Osteoblast (primary cell): Measurements from ENCODE around the gene ENDOU. TPM values are rescaled to one million over a fixed set of nuclear protein-coding genes. Genes with fewer than 3 reads are reported as not detected.

Experiments used
- DNase-seq: peaks from one replicate; pipeline ENCODE4 v3.0.0; 2011; ENCODE audit warnings: low spot score, mixed read lengths; ENCODE audit not compliant: insufficient read length; ENCODE audit errors: missing footprints
- H2AFZ ChIP-seq: 2 replicates; pipeline ENCODE4 v1.6.0; 2011; ENCODE audit warnings: mild to moderate bottlenecking, low read length
- H3K27ac ChIP-seq: 2 replicates; pipeline ENCODE4 v1.5.1; 2011; ENCODE audit warnings: mild to moderate bottlenecking, low read depth, low read length, moderate library complexity
- H3K27me3 ChIP-seq: 2 replicates; pipeline ENCODE4 v1.6.0; 2012; ENCODE audit warnings: mild to moderate bottlenecking, control low read depth, inconsistent platforms, low read length, moderate library complexity; ENCODE audit not compliant: insufficient read depth
- H3K36me3 ChIP-seq: 2 replicates; pipeline ENCODE4 v1.5.1; 2011; ENCODE audit warnings: mild to moderate bottlenecking, low read length, control low read depth, moderate library complexity; ENCODE audit not compliant: insufficient read depth
- H3K4me1 ChIP-seq: 2 replicates; pipeline ENCODE4 v1.5.1; 2011; ENCODE audit warnings: mild to moderate bottlenecking, low read length, control low read depth, moderate library complexity; ENCODE audit not compliant: insufficient read depth
- H3K4me2 ChIP-seq: 2 replicates; pipeline ENCODE4 v1.6.0; 2011; ENCODE audit warnings: mild to moderate bottlenecking, low read length; ENCODE audit not compliant: insufficient read depth
- H3K4me3 ChIP-seq: fragments of 200-600 bp; sonication (generic); 3 replicates; pipeline ENCODE4 v1.5.1; 2012; ENCODE audit warnings: mild to moderate bottlenecking, low read length, inconsistent platforms; ENCODE audit not compliant: insufficient read depth
- H3K79me2 ChIP-seq: 2 replicates; pipeline ENCODE4 v1.6.0; 2012; ENCODE audit warnings: mild to moderate bottlenecking, low read length, control low read depth, inconsistent platforms; ENCODE audit not compliant: insufficient read depth
- H3K9me3 ChIP-seq: 2 replicates; pipeline ENCODE4 v1.5.1; 2011; ENCODE audit warnings: low read depth, low read length, control low read depth
- H4K20me1 ChIP-seq: 2 replicates; pipeline ENCODE4 v1.6.0; 2012; ENCODE audit warnings: mild to moderate bottlenecking, low read length, control low read depth; ENCODE audit not compliant: insufficient read depth
- total RNA-seq: library from RNA; depleted of rRNA; stranded (reverse); fragments of >200 nt; gene quantifications from 2 replicates; pipeline ENCODE4 v1.2.3, GENCODE V29; 2012
- TF ChIP-seq, protein P1 (sequence below): IDR thresholded peaks from 2 replicates; pipeline ENCODE4 v1.5.1; 2011; ENCODE audit warnings: mild to moderate bottlenecking, low read depth, low read length, moderate library complexity; ENCODE audit errors: extremely low read depth

Gene ENDOU
- total RNA-seq, 1 donor, result not detected

DNA sequence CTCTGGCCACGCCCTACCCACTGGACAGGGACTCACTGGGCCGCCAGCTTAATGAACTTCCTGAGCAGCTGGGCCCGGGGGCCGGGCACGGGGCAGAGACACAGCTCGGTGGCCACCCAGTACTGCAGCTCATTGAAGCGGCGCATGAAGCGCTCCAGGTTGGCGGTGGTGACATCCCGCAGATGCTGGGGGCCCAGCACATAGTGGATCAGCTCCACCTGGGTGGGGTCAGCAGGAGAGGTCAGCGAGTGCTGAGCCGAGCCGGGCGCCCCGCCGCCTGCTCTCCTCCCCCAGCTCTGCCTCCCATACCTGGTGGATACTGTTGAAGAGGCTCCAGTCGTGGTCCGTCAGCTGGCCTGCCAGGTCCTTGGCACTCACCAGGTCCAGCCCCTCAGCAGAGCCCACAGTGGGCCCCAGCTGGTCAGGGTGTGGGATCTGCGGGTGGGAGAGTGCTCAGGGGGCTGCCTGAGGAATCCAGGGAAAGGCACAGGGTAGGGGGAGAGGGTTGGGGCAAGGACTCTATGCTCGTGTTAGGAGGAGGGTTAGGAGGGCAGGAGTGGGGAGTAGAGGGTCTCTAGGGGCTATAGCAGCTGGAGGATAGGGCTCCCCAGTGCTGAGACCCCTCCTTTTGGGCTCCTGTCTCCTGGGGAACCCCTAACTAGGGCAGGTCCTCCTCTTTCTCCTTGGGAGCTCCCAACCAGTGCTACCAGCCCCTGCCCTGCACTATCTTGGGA, 15.5 kb upstream of the ENDOU start:
- H3K9me3 ChIP-seq, result no peaks in the 10 kb centered on the region
- H2AFZ ChIP-seq, result no peak overlapping the region

DNA sequence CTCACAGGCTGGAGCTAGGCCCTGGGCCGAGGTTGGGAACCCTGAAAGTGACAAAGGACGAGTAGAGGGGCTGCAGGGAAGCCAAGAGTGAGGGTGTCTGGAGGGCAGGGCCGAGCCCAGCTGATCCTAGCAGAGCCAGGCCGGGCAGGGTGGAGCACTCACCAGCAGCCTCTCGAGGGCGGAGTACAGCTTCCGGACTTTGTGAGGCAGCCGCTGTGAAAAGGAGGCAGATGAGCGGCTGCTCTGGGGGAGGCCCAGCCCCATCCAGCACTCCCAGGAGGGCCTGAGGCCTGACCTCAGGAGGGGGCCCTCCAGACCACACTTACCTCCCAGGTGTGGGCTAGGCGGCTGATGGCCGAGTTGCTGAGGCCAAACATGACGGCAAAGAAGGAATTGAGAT, 14.7 kb upstream of the ENDOU start:
- H3K27ac ChIP-seq, result no peak overlapping the region
- no peaks in the 10 kb centered on the region for H3K9me3 ChIP-seq
- peaks cover 29% of the 10 kb centered on the region for H3K4me1 ChIP-seq
- no peaks in the 10 kb centered on the region for H3K36me3 ChIP-seq
- no peaks in the 10 kb centered on the region for H3K79me2 ChIP-seq
- TF ChIP-seq, protein P1, sequence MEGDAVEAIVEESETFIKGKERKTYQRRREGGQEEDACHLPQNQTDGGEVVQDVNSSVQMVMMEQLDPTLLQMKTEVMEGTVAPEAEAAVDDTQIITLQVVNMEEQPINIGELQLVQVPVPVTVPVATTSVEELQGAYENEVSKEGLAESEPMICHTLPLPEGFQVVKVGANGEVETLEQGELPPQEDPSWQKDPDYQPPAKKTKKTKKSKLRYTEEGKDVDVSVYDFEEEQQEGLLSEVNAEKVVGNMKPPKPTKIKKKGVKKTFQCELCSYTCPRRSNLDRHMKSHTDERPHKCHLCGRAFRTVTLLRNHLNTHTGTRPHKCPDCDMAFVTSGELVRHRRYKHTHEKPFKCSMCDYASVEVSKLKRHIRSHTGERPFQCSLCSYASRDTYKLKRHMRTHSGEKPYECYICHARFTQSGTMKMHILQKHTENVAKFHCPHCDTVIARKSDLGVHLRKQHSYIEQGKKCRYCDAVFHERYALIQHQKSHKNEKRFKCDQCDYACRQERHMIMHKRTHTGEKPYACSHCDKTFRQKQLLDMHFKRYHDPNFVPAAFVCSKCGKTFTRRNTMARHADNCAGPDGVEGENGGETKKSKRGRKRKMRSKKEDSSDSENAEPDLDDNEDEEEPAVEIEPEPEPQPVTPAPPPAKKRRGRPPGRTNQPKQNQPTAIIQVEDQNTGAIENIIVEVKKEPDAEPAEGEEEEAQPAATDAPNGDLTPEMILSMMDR, result no peak
- no peaks in the 10 kb centered on the region for H4K20me1 ChIP-seq
- no peak overlapping the region for H2AFZ ChIP-seq
- H3K4me2 ChIP-seq, result no peak overlapping the region
- DNase-seq, result peak; percentile 77
- H3K27me3 ChIP-seq, result no peaks in the 10 kb centered on the region
- no peak overlapping the region for H3K4me3 ChIP-seq

More for the DNA sequence above, 15.5 kb upstream of the ENDOU start:
- Histone ChIP-seq H3K4me3 (no peak overlapping the region), H3K4me1 (peaks cover 27% of the 10 kb centered on the region), H4K20me1 (no peaks in the 10 kb centered on the region), H3K79me2 (no peaks in the 10 kb centered on the region), H3K27ac (no peak overlapping the region), H3K27me3 (no peaks in the 10 kb centered on the region), H3K4me2 (no peak overlapping the region), H3K36me3 (no peaks in the 10 kb centered on the region)
- TF ChIP-seq, protein P1, result no peak
- peak; percentile 58 for DNase-seq

DNA sequence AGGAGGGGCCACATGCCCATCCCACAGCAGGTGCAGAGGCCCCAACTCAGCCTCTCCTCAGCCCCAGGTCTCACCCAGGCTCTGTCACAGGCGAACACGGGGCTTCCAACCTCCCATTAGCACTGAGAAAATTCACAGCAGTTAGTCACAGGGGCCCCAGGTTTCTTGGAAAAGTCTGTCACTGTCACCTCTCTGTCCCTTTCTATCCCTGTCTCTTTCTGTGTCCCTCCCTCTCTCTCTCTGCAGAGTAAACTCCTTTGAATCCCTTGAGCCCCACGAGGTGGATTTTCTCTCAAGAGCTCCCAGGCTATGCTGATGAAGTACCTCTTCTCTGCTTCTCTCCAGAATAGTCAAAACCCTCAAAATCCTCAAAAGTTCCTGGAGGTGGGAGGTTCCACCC, 14.0 kb upstream of the ENDOU start:
- H3K36me3 ChIP-seq, result no peaks in the 10 kb centered on the region
- peaks cover 29% of the 10 kb centered on the region for H3K4me1 ChIP-seq
- no peak overlapping the region for H2AFZ ChIP-seq
- no peak overlapping the region for H3K27ac ChIP-seq
- H4K20me1 ChIP-seq, result no peaks in the 10 kb centered on the region
- no peak overlapping the region for H3K4me3 ChIP-seq
- peak; percentile 43 for DNase-seq
- H3K27me3 ChIP-seq, result no peaks in the 10 kb centered on the region
- H3K9me3 ChIP-seq, result no peaks in the 10 kb centered on the region
- no peak overlapping the region for H3K4me2 ChIP-seq
- H3K79me2 ChIP-seq, result no peaks in the 10 kb centered on the region
- TF ChIP-seq, protein P1, result no peak

DNA sequence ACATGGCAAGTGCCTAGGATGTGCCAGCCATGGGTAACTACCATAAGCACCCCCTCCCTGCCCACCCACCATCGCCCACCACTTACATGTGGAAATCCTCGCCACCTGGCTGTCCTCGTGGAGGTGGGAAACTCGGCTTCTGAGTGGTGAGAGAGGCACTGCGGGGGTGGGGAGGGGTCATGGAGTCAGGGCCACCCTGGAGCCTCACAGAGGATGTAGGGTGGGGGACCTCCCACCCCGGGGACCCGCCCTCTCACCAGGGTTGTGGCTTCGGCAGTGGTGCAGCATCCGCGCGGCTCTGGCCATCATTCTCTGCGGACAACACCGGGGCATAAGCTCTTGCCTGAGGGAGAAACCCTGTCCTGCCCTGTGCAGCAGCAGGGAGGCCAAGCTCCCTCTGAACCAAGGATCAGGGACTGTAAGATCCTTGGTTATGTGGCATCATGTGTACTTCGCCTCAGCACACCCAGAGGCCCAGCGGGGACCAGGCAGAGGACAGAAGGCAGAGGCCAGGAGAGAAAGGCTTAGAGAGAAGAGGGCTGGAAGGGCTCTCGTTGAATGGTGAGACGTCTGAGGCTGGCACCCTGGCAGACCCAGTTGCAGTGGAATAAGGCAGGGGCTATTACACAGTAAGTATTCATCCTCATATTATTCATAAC, 12.8 kb upstream of the ENDOU start:
- H3K27ac ChIP-seq, result no peak overlapping the region
- TF ChIP-seq, protein P1, result no peak
- H3K4me3 ChIP-seq, result no peak overlapping the region
- no peaks in the 10 kb centered on the region for H3K36me3 ChIP-seq
- no peak overlapping the region for H3K4me2 ChIP-seq
- H3K4me1 ChIP-seq, result peaks cover 29% of the 10 kb centered on the region
- no peaks in the 10 kb centered on the region for H3K79me2 ChIP-seq
- no peaks in the 10 kb centered on the region for H4K20me1 ChIP-seq
- DNase-seq, result peak; percentile 53
- no peaks in the 10 kb centered on the region for H3K27me3 ChIP-seq
- H3K9me3 ChIP-seq, result no peaks in the 10 kb centered on the region
- H2AFZ ChIP-seq, result no peak overlapping the region
